Cerebellar cortex (tissue), 1 donor: ENCODE measurements around the gene COX6B2.

ENCODE experiments used
- DNase-seq: peaks from one replicate; pipeline ENCODE4 v3.0.0-alpha.2; 2015; ENCODE audit warnings: low spot score

The COX6B2 gene

GRCh38 chr19:55383279-55384130 lies 29.0 kb upstream of the COX6B2 start:
- no peak for DNase-seq

GRCh38 chr19:55382522-55383054 lies 28.1 kb upstream of the COX6B2 start:
- no peak for DNase-seq

- no peak for DNase-seq
Observed at GRCh38 chr19:55382013-55382412, 27.5 kb upstream of the COX6B2 start.

- no peak for DNase-seq
Observed at GRCh38 chr19:55379174-55379573, 24.7 kb upstream of the COX6B2 start.

GRCh38 chr19:55377356-55378131 lies 23.0 kb upstream of the COX6B2 start:
- no peak for DNase-seq

GRCh38 chr19:55376241-55376933 lies 21.9 kb upstream of the COX6B2 start, which contains the start of gene TMEM190:
TMEM190 (plus strand) TSS chr19:55376826; CDS start chr19:55376854, 28 bp downstream.
- DNase-seq, result no peak

GRCh38 chr19:55373993-55374757 lies 19.7 kb upstream of the COX6B2 start:
- no peak for DNase-seq

- DNase-seq, result no peak
Observed at GRCh38 chr19:55373306-55373992, 18.9 kb upstream of the COX6B2 start.

- DNase-seq, result no peak
Observed at GRCh38 chr19:55372316-55373081, 18.0 kb upstream of the COX6B2 start.

GRCh38 chr19:55370305-55370988 lies 15.9 kb upstream of the COX6B2 start, which contains the start of gene IL11:
IL11 (minus strand) TSS chr19:55370463; CDS start chr19:55370310, 153 bp downstream.
- DNase-seq, result no peak

GRCh38 chr19:55369653-55370304 lies 15.3 kb upstream of the COX6B2 start:
- peak; percentile 63 for DNase-seq

- no peak for DNase-seq
Observed at GRCh38 chr19:55368701-55369563, 14.4 kb upstream of the COX6B2 start.

- no peak for DNase-seq
Observed at GRCh38 chr19:55368106-55368505, 13.6 kb upstream of the COX6B2 start.

GRCh38 chr19:55366790-55367189 lies 12.3 kb upstream of the COX6B2 start:
- no peak for DNase-seq

GRCh38 chr19:55365964-55366363 lies 11.4 kb upstream of the COX6B2 start:
- DNase-seq, result no peak

GRCh38 chr19:55365245-55365644 lies 10.7 kb upstream of the COX6B2 start:
- no peak for DNase-seq

- no peak for DNase-seq
Observed at GRCh38 chr19:55362990-55363716, 8.6 kb upstream of the COX6B2 start, which contains the start of gene GARIN5B. GARIN5B (minus strand) TSS chr19:55363260; CDS start chr19:55363066, 194 bp downstream.
